ENCODE measurements around the gene MAP1A.
"Not testable (repeated sequence)": the region's sequence is repeated elsewhere in the genome, so short reads cannot be mapped to it uniquely, and the experiment has no call there.

The MAP1A gene

GRCh38 chr15:43552256-43552655, 34.8 kb downstream of the MAP1A start:
- DNase-seq (ENCODE audit: low read depth) = no peak
- no peak for TF ChIP-seq MAX (IDR thresholded peaks at IDR 0.05; ENCODE audit: low read depth, low read length)
- no peak for TF ChIP-seq CTCF (IDR thresholded peaks at IDR 0.05; ENCODE audit: low read depth, low read length)
- no peak for TF ChIP-seq POLR2A (IDR thresholded peaks at IDR 0.05; ENCODE audit: extremely low read depth, insufficient read length)
- TF ChIP-seq MYC (IDR thresholded peaks at IDR 0.05; ENCODE audit: low read depth, low read length) = no peak

GRCh38 chr15:43552986-43553385, 35.6 kb downstream of the MAP1A start:
- no peak for DNase-seq (ENCODE audit: low read depth)
- no peak overlapping the region for H3K4me3 ChIP-seq (ENCODE audit: low read depth, low read length)
- no peak for TF ChIP-seq MAX (IDR thresholded peaks at IDR 0.05; ENCODE audit: low read depth, low read length)

More at GRCh38 chr15:43552256-43552655, 34.8 kb downstream of the MAP1A start:
- H3K4me3 ChIP-seq (ENCODE audit: low read depth, low read length) = no peak overlapping the region

GRCh38 chr15:43562753-43563152, 45.3 kb downstream of the MAP1A start:
- not testable (repeated sequence) for H3K4me3 ChIP-seq (ENCODE audit: low read depth, low read length); DNase-seq (ENCODE audit: low read depth)

GRCh38 chr15:43563793-43564192, 46.4 kb downstream of the MAP1A start:
- not testable (repeated sequence) for H3K4me3 ChIP-seq (ENCODE audit: low read depth, low read length); DNase-seq (ENCODE audit: low read depth)

- not testable (repeated sequence) for H3K4me3 ChIP-seq (ENCODE audit: low read depth, low read length); DNase-seq (ENCODE audit: low read depth)
These were observed 49.2 kb downstream of the MAP1A start for GRCh38 chr15:43566615-43567014.

- not testable (repeated sequence) for H3K4me3 ChIP-seq (ENCODE audit: low read depth, low read length); DNase-seq (ENCODE audit: low read depth)
These were observed 57.2 kb downstream of the MAP1A start for GRCh38 chr15:43574607-43575006.
